A204.1 (cell line): ENCODE data around the gene CRKL.
"Not testable (repeated sequence)": the region's sequence is repeated elsewhere in the genome, so short reads cannot be mapped to it uniquely, and the experiment has no call there.

Experiments
- FAIRE-seq: peaks from 2 replicates; lab custom pipeline; 2012; peaks lifted over from hg19 to GRCh38; lab: Jason Lieb, UNC

CRKL gene

DNA sequence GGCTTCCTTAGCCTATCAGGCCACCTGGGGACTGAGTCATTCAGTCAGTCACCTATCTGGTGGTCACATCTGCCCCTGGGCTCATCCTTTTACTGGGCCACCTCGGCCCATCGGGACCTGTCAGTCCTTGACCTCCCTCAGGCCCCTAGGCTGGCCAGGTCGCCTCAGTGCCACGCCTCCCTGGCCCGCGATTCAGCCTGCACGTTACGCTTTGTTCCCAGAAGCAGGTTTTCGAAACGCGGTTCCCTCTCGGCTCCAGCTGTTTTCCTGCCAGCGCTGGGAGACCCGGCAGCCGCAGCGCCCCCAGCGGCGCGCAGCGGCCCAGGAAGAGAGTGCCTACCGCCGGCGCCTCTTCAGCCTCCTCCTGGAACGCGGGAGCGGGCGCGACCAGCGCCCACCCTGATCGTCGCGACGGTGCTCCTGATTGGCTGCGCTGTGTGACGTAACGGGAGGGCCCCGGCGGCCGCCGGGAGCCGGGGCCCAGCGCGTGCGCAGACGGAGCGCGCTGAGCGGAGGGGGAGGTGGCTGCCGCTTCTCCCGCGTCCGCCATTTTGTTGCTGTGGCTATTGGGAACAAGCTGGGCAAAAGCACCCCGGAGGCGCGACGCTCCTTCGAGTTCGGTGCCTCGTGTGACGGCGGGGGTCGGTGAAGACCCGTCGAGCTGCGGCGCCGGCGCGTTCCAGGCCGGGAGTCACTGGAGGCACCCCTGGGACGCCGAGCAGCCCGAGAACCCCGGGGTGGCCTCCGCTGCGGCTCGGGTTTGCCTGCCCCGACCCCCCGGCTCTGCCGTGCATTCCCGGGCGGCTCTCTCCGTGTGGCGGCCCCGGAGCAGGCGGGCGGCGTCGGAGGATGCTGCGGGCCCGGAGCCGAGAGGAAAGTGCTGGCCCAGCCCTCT lies at the start of gene CRKL:
CRKL (plus strand) TSS at position 492 of the 895 bp plus-strand sequence. CDS start 528 bp downstream, outside the sequence.
- no peak for FAIRE-seq

DNA sequence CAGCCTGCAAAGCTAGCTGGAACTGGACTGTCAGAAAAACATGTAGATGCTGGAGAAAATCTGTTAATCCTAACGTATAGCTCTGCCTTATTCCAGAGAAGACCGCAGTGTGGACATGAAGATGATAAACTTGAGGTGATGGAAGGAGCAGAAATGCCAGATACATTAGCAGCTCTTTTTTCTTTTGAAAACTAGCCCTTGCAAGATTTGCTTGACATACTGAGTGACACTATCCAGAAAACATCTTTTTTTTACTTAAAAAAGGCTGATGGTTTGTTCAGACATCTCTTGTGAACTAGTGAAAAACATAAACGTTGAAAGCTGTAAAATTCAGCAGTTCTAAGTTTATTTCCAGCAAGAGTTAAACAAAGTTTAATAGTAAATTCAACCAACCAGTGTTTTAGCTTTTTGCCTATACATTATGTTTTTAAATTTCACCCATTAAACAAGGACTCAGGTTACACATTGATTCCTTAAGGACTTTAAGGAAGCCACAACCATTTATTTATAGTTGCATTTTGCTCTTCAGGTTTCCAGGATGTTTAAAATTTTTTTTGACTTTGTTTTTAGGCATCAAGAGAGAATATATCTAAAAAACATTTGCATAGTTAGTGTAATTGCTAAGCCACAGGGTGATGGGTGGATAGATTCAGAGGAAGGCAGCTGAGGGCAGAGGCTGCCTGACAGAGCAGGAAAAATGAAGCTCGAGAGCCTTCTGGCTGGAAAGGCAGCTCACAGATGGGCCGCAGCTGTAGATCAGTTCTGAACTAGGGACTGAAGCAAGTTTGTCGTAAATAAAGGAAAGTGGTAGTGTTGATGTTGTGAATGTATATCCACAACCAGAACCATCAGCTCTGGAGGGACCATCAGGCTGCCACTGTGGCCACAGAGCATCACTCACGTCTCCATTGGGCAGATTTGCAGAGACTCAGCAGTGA lies 48.9 kb upstream of the CRKL start:
- FAIRE-seq, result no peak

- no peak for FAIRE-seq
Observed at GRCh38 chr22:20869234-20869633, 48.0 kb upstream of the CRKL start.

- FAIRE-seq, result no peak
Observed at GRCh38 chr22:20873214-20873613, 44.0 kb upstream of the CRKL start.

DNA sequence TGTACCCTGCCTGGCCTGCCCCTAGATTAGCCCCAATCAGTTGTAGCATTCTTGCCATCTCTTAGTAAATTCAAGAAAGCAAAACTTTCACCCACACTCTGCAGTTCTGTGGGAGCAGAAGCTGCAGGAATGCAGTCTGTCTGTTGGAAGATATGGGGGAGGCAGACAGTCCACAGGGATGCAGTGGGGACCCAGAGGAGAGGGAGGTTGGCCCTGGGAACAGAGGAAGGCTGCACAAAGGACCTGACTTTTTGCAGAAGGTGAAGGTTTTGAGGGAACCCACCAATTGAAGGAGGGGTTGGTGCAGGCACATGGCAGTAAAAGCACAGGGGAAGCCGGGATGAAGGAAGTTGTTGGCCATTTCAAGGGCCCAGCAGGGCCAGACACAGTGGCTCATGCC lies 41.9 kb upstream of the CRKL start:
- FAIRE-seq, result no peak

- no peak for FAIRE-seq
Observed at GRCh38 chr22:20877715-20878114, 39.5 kb upstream of the CRKL start.

DNA sequence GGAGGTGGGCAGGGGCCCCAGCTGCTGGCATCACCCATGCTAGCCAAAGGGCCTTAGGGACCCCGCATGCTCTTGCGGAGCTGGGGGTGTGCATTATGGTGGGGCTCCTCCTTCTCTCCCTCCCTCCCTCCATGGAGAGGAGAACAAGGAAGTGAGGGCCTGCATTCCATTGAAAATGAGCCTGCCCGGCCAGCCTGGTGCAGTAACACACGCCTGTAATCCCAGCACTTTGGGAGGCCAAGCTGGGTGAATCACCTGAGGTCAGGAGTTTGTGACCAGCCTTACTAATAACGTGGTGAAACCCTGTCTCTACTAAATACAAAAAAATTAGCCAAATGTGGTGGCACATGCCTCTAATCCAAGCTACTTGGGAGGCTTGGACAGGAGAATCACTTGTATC lies 36.0 kb upstream of the CRKL start:
- no peak for FAIRE-seq

GRCh38 chr22:20881869-20882815 lies 35.1 kb upstream of the CRKL start:
- no peak for FAIRE-seq

DNA sequence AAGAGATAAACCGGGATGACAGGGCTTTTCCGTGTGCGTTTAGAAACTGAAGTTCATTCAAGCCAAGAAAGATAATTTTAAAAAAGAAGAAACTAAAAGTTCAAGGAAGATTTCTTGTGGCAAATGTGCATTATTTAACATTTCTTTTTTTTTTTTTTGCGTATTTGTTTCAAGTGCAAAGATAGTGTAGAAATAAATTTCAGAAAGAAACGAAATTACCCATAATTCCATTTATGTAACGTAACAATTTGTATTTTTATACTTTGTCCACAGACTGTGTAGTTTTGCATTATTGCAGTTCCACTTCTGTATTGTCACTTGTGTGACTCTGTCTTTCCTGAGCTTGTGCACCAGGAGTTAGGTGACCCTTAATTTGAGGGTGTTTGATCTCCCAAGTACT lies 34.4 kb upstream of the CRKL start:
- no peak for FAIRE-seq

- no peak for FAIRE-seq
Observed at GRCh38 chr22:20884454-20884853, 32.8 kb upstream of the CRKL start.

- FAIRE-seq, result no peak
Observed at GRCh38 chr22:20885017-20885556, 32.1 kb upstream of the CRKL start.

DNA sequence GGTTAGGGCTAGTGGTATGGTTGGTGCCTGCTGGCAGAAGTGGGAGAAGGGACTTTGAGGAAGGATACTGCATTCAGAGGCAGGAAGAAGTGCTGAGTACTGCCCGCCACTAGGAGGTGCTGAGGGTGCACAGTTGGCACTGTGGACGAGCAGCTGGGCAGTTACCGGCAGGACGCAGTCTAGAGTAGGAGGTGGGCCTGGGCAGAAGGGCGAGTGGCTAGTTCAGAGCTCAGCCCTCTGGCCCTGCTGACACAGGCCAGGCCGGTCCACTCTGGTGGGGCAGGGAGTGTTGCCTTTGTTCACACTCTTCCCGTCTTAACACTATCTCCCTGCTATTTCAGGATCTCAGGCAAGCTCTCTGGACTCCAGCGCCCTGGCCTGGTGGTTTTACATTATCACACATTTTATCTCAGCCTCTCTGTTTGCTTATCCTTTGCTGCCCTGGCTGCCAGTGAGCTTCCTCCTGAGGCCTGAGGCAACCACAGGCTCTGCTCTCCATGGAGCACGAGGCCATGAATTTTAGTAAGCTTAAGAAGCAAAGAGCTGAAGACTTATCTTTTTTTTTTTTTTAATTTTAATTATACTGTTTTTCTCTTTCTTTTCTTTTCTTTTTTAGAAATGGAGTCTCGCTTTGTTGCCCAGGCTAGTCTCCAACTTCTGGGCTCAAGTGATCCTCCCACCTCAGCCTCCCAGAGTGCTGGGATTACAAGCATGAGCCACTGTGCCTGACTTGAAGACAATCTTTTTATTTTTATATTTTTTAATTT lies 31.5 kb upstream of the CRKL start:
- FAIRE-seq, result peak; percentile 9

DNA sequence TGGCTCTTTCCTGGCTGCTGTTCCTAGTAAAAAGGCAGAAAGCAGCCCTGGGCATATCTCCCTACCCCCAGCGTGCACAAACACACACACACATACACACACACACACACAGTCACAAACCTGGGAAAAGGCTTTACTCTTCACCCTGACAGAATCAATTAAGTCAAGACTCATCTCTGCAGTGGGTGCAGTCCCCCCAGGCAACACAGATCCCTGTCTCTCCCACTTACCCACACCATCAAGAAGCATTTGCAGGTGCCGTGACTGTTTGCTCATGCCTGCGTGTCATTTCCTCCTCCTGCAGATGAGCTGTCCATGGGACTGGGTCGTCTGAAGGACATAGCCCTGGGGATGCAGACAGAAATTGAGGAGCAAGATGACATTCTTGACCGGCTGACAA lies 29.8 kb upstream of the CRKL start:
- FAIRE-seq, result no peak

DNA sequence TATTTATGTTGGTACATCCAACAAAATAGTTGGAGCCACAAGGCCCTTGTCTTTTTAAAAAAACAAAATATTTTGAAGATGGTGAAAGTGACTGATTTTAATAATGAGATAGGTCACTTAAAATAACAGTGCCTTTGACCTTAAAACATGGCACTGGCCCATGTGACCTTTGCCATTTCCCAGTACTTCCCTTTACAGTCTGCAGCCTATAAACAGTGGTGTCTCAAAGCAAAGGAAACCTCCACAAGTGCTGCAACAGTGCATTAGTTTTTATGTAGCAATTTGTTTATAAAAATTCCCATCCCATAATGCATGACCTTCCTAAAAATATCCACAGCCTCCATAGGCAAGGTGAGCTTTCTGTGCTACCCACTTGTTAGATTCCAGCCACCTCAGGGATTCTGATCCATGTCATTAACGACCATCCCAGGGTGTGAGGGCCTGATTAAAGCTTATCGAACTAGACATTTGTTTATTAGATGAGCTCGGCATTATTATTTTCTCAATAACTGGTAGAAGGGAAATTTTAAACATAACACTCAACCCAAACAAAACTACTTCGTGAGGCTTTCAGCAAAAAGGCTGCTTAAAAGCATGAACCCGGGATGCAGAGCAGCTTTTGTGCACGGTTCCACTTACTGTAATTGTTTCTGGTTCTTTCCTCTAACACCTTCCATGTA lies 28.0 kb upstream of the CRKL start:
- FAIRE-seq, result no peak

GRCh38 chr22:20889904-20890540 lies 27.2 kb upstream of the CRKL start:
- FAIRE-seq, result no peak

DNA sequence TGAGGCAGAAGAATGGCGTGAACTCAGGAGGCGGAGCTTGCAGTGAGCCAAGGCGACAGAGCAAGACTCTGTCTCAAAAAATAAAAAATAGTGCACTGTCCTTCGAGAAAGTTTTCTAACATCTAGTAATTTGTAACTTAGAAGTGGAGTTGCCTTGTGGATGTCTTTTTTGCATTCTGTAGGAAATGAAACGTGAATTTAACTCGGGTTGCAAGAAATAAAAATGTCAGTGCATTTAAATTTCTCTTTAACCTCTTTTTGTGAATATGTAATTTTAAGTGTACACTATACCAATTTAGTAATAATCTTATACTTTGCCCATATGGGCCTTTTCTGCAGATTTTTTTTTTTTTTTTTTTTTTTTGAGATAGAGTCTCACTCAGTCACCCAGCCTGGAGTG lies 26.2 kb upstream of the CRKL start:
- no peak for FAIRE-seq

GRCh38 chr22:20897737-20898136 lies 19.5 kb upstream of the CRKL start:
- not testable (repeated sequence) for FAIRE-seq

GRCh38 chr22:20899827-20900423 lies 17.3 kb upstream of the CRKL start:
- FAIRE-seq, result no peak
